Vagina (tissue), 2 donors: ENCODE data around the gene PHC2.

Source experiments
- POLR2A ChIP-seq, 2 donors: fragments of 450-650 bp; IDR thresholded peaks; one replicate each; pipeline ENCODE4 v1.6.1; 2017; ENCODE audit warnings: antibody characterized with exemption in 2 of 2, mild to moderate bottlenecking in 2 of 2, moderate library complexity in 2 of 2
- TF ChIP-seq, protein P1 (sequence below), 3 experiments: fragments of 450-650 bp in 2 of 3; fragments of 200-600 bp in 1 of 3; sonication (generic) in 1 of 3; IDR thresholded peaks; one replicate each; pipeline ENCODE4 v1.5.1; 2017 to 2019; ENCODE audit warnings: antibody characterized with exemption in 3 of 3, mild to moderate bottlenecking in 2 of 3, moderate library complexity in 2 of 3

DNA sequence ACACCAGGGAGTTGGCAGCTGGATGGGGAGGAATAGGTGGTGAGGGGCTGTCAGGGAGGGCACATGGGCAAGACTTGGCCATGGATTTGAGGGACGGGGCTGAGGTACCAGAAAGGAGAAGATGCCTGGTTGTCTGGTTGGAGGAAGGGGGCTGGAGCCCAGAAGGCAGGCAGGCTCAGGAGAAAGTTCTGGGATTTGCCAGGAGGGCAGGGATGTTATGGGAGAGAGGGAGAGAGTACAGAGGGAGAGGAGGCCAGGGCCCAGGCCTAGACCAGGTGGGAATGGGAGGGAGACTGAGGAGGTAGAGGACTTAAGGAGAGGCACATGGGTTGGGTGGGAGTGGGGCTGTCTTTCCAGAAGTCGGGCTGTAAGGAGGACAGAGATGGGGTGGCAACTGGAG lies 114.3 kb downstream of the PHC2 start:
- TF ChIP-seq, protein P1, sequence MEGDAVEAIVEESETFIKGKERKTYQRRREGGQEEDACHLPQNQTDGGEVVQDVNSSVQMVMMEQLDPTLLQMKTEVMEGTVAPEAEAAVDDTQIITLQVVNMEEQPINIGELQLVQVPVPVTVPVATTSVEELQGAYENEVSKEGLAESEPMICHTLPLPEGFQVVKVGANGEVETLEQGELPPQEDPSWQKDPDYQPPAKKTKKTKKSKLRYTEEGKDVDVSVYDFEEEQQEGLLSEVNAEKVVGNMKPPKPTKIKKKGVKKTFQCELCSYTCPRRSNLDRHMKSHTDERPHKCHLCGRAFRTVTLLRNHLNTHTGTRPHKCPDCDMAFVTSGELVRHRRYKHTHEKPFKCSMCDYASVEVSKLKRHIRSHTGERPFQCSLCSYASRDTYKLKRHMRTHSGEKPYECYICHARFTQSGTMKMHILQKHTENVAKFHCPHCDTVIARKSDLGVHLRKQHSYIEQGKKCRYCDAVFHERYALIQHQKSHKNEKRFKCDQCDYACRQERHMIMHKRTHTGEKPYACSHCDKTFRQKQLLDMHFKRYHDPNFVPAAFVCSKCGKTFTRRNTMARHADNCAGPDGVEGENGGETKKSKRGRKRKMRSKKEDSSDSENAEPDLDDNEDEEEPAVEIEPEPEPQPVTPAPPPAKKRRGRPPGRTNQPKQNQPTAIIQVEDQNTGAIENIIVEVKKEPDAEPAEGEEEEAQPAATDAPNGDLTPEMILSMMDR (IDR thresholded peaks at IDR 0.05): no peak
- no peak for TF ChIP-seq POLR2A (IDR thresholded peaks at IDR 0.05)
